Astrocyte of the cerebellum (primary cell): ENCODE measurements around the gene CAMTA1.

Experiments used
- DNase-seq: peaks from one replicate; pipeline ENCODE4 v3.0.0-alpha.2; 2011; ENCODE audit warnings: low read depth
- H3K4me3 ChIP-seq: 2 replicates; pipeline ENCODE4 v1.5.1; 2011; ENCODE audit warnings: mild to moderate bottlenecking, low read depth, low read length, moderate library complexity
- in situ Hi-C: cut with HindIII; loops from 2 replicates; pipeline ENCODE4 v1.10.0; 2017; ENCODE audit warnings: low sequenced_read_pairs
- TF ChIP-seq, protein P1 (sequence below): IDR thresholded peaks from 2 replicates; pipeline ENCODE4 v1.5.1; 2012; ENCODE audit warnings: low read length, low read depth, moderate library complexity, mild to moderate bottlenecking; ENCODE audit errors: missing control alignments

CAMTA1 gene

GRCh38 chr1:7292714-7293419 is 507.6 kb downstream of the CAMTA1 start:
- H3K4me3 ChIP-seq: no peak overlapping the region
- DNase-seq: no peak
- in situ Hi-C loops: no loop called here
- TF ChIP-seq, protein P1, sequence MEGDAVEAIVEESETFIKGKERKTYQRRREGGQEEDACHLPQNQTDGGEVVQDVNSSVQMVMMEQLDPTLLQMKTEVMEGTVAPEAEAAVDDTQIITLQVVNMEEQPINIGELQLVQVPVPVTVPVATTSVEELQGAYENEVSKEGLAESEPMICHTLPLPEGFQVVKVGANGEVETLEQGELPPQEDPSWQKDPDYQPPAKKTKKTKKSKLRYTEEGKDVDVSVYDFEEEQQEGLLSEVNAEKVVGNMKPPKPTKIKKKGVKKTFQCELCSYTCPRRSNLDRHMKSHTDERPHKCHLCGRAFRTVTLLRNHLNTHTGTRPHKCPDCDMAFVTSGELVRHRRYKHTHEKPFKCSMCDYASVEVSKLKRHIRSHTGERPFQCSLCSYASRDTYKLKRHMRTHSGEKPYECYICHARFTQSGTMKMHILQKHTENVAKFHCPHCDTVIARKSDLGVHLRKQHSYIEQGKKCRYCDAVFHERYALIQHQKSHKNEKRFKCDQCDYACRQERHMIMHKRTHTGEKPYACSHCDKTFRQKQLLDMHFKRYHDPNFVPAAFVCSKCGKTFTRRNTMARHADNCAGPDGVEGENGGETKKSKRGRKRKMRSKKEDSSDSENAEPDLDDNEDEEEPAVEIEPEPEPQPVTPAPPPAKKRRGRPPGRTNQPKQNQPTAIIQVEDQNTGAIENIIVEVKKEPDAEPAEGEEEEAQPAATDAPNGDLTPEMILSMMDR: no peak

DNA sequence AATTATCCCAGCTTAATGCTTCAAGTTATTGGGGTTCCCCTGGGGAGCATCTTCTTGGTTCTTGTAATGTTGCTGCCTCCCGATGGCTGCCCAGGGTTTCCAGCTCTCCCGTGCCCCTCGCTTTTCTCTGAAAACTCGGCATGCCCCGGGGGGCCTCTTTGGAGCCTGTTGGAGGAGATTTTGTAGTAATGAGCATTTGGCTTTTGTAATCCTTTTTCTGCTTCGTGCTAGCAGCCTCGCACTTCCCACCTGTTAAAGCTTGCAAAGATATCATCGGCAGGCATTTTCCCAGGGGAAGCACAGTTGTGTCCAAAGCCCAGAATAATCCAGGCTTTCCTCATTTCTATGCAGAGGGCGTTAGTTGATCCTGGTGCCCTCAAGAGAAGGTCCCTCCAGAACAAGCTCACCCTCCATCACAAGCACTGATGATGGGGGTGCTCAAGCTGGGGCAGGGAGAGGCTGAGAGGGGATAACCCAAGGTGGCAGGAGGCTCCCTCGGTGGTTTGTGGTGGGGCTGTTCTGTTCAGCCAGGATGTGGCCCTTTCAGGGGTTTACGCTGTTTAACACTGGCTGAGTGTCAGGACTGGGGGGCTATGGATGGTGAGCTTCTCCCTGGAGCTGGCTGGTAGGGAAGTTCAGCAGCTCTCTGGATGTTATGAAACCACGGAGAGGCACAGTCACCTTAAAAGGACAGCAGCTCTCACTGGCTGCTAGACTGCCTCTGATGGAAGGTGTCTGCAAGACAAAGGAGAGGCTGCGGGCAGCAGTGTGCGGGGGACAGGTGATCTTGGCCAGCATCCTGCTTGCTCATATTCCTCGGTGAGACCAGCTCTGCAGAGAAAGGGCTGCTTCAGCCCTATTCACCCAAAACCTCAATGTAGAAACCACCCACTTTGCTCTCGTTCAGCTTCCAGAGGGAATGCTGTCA is 508.7 kb downstream of the CAMTA1 start:
- in situ Hi-C loops: no loop called here
- DNase-seq: no peak
- no peak overlapping the region for H3K4me3 ChIP-seq
- TF ChIP-seq, protein P1: no peak

DNA sequence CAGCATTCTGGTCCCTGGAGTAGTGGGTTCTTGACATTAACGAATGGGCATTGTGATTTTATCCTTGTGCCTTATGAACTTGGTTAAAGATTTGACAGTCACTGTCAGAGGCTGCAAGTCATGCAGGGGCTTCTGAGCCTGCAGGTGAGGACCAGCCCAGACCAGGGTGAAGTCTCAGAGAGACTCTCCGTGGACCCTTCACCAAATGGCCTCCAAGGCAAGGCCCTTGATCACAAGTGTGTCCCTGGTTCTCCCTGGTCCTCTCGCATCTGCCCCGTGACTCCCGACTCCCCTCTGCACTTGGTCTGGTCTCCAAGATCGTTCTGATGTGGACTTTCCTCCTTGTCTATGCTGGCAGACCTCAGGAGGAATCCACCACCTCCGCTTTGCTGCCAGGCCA is 509.4 kb downstream of the CAMTA1 start:
- no peak overlapping the region for H3K4me3 ChIP-seq
- in situ Hi-C loops: loop anchor here (5.0 kb wide), 1 partner anchor 62 kb away; no protein-coding TSS in a partner anchor
- no peak for DNase-seq
- TF ChIP-seq, protein P1: no peak

GRCh38 chr1:7295946-7296345 is 510.7 kb downstream of the CAMTA1 start:
- no peak overlapping the region for H3K4me3 ChIP-seq
- no peak for DNase-seq
- TF ChIP-seq, protein P1: no peak
- in situ Hi-C loops: loop anchor here (5.0 kb wide), 1 partner anchor 64 kb away; no protein-coding TSS in a partner anchor

DNA sequence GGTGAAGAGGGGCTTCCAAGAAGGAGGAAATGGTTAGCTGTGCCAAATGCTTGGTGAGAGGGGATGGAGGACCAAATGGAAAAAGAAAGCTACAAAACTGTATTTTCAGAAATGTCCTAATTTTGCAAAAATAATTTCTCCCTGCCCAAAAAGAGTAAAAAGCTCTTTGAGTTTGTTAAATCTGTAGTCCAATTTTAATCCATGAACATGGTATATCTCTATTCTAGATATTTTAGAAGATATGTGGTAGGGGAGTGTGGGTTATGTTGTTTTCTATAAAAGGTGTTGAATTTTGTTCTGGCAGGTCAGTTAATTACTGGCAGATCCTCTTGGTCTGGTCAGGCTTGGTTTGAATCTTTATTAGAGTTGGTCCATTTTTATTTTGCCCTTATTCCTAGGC is 511.7 kb downstream of the CAMTA1 start:
- TF ChIP-seq, protein P1: no peak
- no peak overlapping the region for H3K4me3 ChIP-seq
- in situ Hi-C loops: loop anchor here (5.0 kb wide), 1 partner anchor 65 kb away; no protein-coding TSS in a partner anchor
- DNase-seq: no peak

DNA sequence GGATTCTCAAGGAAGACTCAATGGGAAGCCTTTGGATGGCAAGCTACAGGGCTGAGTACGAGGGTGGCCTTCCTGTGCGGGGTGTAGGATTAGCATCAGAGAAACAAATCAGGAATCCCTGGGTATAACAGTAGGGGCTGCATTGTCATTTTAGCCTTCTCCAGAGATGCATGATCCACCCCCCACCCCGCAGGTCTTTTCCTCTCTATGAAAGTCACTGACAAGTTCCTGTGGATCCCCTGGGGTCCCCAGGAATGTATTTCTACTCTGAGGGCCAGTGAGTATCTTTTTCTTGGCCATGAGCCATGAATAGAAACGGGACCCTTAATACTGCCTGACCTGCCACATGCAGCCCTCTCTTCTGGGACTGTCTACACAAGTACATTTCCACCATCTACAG is 512.9 kb downstream of the CAMTA1 start:
- DNase-seq: no peak
- no peak overlapping the region for H3K4me3 ChIP-seq
- in situ Hi-C loops: loop anchor here (5.0 kb wide), 1 partner anchor 66 kb away; no protein-coding TSS in a partner anchor
- TF ChIP-seq, protein P1: no peak
